Pulmonary artery endothelial cell (primary cell): ENCODE measurements around the gene RAPGEF3. TPM values are rescaled to one million over a fixed set of nuclear protein-coding genes. Genes with fewer than 3 reads are reported as not detected.

Experiments used
- DNase-seq: peaks from one replicate; pipeline ENCODE4 v3.0.0-alpha.2; 2011; ENCODE audit warnings: low read depth, low spot score
- total RNA-seq: library from RNA; depleted of rRNA; stranded (reverse); fragments of >200 nt; gene quantifications from 2 replicates; pipeline ENCODE4 v1.2.3, GENCODE V29; 2014

Gene RAPGEF3
- total RNA-seq, 1 donor from 2014 or later = 17.0 TPM

- DNase-seq = no peak
Observed at GRCh38 chr12:47790676-47791350, 32.1 kb upstream of the RAPGEF3 start.

- no peak for DNase-seq
Observed at GRCh38 chr12:47789712-47790489, 31.2 kb upstream of the RAPGEF3 start.

GRCh38 chr12:47789141-47789540, 30.5 kb upstream of the RAPGEF3 start:
- no peak for DNase-seq

GRCh38 chr12:47787596-47788319, 29.1 kb upstream of the RAPGEF3 start:
- DNase-seq = no peak

- DNase-seq = no peak
Observed at GRCh38 chr12:47786662-47787280, 28.1 kb upstream of the RAPGEF3 start.

GRCh38 chr12:47785887-47786661, 27.4 kb upstream of the RAPGEF3 start:
- DNase-seq = no peak

- no peak for DNase-seq
Observed at GRCh38 chr12:47785036-47785886, 26.6 kb upstream of the RAPGEF3 start.

- no peak for DNase-seq
Observed at GRCh38 chr12:47783821-47784819, 25.4 kb upstream of the RAPGEF3 start.

GRCh38 chr12:47783024-47783755, 24.5 kb upstream of the RAPGEF3 start:
- DNase-seq = no peak

- no peak for DNase-seq
Observed at GRCh38 chr12:47782372-47782770, 23.7 kb upstream of the RAPGEF3 start.

GRCh38 chr12:47781479-47782371, 23.0 kb upstream of the RAPGEF3 start:
- DNase-seq = no peak

- no peak for DNase-seq
Observed at GRCh38 chr12:47779943-47780504, 21.3 kb upstream of the RAPGEF3 start.

GRCh38 chr12:47779301-47779942, 20.7 kb upstream of the RAPGEF3 start:
- peak; percentile 58 for DNase-seq

- DNase-seq = no peak
Observed at GRCh38 chr12:47778881-47779280, 20.2 kb upstream of the RAPGEF3 start.

GRCh38 chr12:47777741-47778558, 19.3 kb upstream of the RAPGEF3 start:
- no peak for DNase-seq
